ENCODE measurements around the gene ZNF23. TPM values are rescaled to one million over a fixed set of nuclear protein-coding genes. Genes with fewer than 3 reads are reported as not detected.
A peak's percentile ranks its signal among the peaks of the same experiment; 100 is the strongest.

Gene ZNF23
- total RNA-seq, 4 donors from 2014 or later, result 5.9 to 13.8 (median 9.5) TPM

- DNase-seq, result no peak
- Histone ChIP-seq H3K4me1 (no peaks in the 10 kb centered on the region), H3K27ac (no peak overlapping the region), H3K4me3 (replicated peaks in 1 of 3) (no peak overlapping the region), H3K36me3 (no peaks in the 10 kb centered on the region), H3K9me3 (no peaks in the 10 kb centered on the region), H3K27me3 (no peaks in the 10 kb centered on the region)
- WGBS, 2 donors, result 88 to 100% methylated on average over 1 to 2 of the region's 2 CpGs
- no peak for TF ChIP-seq POLR2A (IDR thresholded peaks at IDR 0.05)
- TF ChIP-seq CTCF (IDR thresholded peaks at IDR 0.05), result no peak
- intact Hi-C loops (cut with DNase I), result loop anchor here (5.0 kb wide), 1 partner anchor 89 kb away; no protein-coding TSS in a partner anchor
These were observed 38.9 kb upstream of the ZNF23 start for GRCh38 chr16:71500964-71501363.

GRCh38 chr16:71499775-71500364, 37.8 kb upstream of the ZNF23 start:
- Histone ChIP-seq H3K4me1 (no peaks in the 10 kb centered on the region), H3K9me3 (no peaks in the 10 kb centered on the region), H3K27ac (no peak overlapping the region), H3K4me3 (replicated peaks in 1 of 3) (no peak overlapping the region), H3K36me3 (no peaks in the 10 kb centered on the region), H3K27me3 (no peaks in the 10 kb centered on the region)
- DNase-seq, result peak; percentile 20 to 27
- TF ChIP-seq CTCF (IDR thresholded peaks at IDR 0.05) (peak; percentile 15 to 67 (median 49)), POLR2A (IDR thresholded peaks at IDR 0.05) (no peak)
- WGBS, 2 donors, result 1 to 5% methylated on average over 3 of the region's 3 CpGs
- intact Hi-C loops (cut with DNase I), result loop anchor here (5.0 kb wide), 1 partner anchor 88 kb away; no protein-coding TSS in a partner anchor

- no peak overlapping the region for H3K4me3 ChIP-seq (replicated peaks in 1 of 3)
- no peaks in the 10 kb centered on the region for H3K36me3 ChIP-seq
- no peaks in the 10 kb centered on the region for H3K27me3 ChIP-seq
- 85 to 97% methylated on average over 3 of the region's 3 CpGs for WGBS, 2 donors
- H3K27ac ChIP-seq, result no peak overlapping the region
- DNase-seq, result no peak
- intact Hi-C loops (cut with DNase I), result no loop called here
- no peaks in the 10 kb centered on the region for H3K4me1 ChIP-seq
- TF ChIP-seq POLR2A (IDR thresholded peaks at IDR 0.05) (no peak), CTCF (IDR thresholded peaks at IDR 0.05) (no peak)
- H3K9me3 ChIP-seq, result no peaks in the 10 kb centered on the region
These were observed 36.0 kb upstream of the ZNF23 start for GRCh38 chr16:71498031-71498430.

GRCh38 chr16:71493213-71493612, 31.2 kb upstream of the ZNF23 start:
- intact Hi-C loops (cut with DNase I), result loop anchor here (5.0 kb wide), 1 partner anchor 41 kb away; no protein-coding TSS in a partner anchor
- H3K27me3 ChIP-seq, result no peaks in the 10 kb centered on the region
- TF ChIP-seq CTCF (IDR thresholded peaks at IDR 0.05) (no peak), POLR2A (IDR thresholded peaks at IDR 0.05) (no peak)
- no peaks in the 10 kb centered on the region for H3K36me3 ChIP-seq
- no peak overlapping the region for H3K4me3 ChIP-seq (replicated peaks in 1 of 3)
- H3K4me1 ChIP-seq, result no peaks in the 10 kb centered on the region
- H3K27ac ChIP-seq, result no peak overlapping the region
- DNase-seq, result no peak
- 64 to 80% methylated on average over 3 of the region's 3 CpGs for WGBS, 2 donors
- H3K9me3 ChIP-seq, result no peaks in the 10 kb centered on the region

GRCh38 chr16:71492786-71493185, 30.7 kb upstream of the ZNF23 start:
- no peak overlapping the region for H3K4me3 ChIP-seq (replicated peaks in 1 of 3)
- no peak for DNase-seq
- no peaks in the 10 kb centered on the region for H3K4me1 ChIP-seq
- TF ChIP-seq CTCF (IDR thresholded peaks at IDR 0.05) (no peak), POLR2A (IDR thresholded peaks at IDR 0.05) (no peak)
- H3K9me3 ChIP-seq, result no peaks in the 10 kb centered on the region
- 87 to 90% methylated on average over 2 of the region's 2 CpGs for WGBS, 2 donors
- no peaks in the 10 kb centered on the region for H3K36me3 ChIP-seq
- no peak overlapping the region for H3K27ac ChIP-seq
- intact Hi-C loops (cut with DNase I), result loop anchor here (5.0 kb wide), 1 partner anchor 40 kb away; no protein-coding TSS in a partner anchor
- H3K27me3 ChIP-seq, result no peaks in the 10 kb centered on the region

Measured in thyroid gland (tissue), 4 donors.